GM23248 (cell line): Measurements from ENCODE around the gene PRRT2.

Experiments used
- EZH2 ChIP-seq: fragments of 200-600 bp; sonication (generic); IDR thresholded peaks from 2 replicates; pipeline ENCODE4 v1.6.1; 2018; ENCODE audit warnings: antibody characterized with exemption, mild to moderate bottlenecking; ENCODE audit not compliant: insufficient read depth, poor library complexity, severe bottlenecking
- EZH2phosphoT487 ChIP-seq: fragments of 200-600 bp; sonication (generic); IDR thresholded peaks from 2 replicates; pipeline ENCODE4 v1.6.1; 2018; ENCODE audit warnings: antibody characterized with exemption, moderate library complexity, mild to moderate bottlenecking, low read depth; ENCODE audit not compliant: insufficient read depth

DNA sequence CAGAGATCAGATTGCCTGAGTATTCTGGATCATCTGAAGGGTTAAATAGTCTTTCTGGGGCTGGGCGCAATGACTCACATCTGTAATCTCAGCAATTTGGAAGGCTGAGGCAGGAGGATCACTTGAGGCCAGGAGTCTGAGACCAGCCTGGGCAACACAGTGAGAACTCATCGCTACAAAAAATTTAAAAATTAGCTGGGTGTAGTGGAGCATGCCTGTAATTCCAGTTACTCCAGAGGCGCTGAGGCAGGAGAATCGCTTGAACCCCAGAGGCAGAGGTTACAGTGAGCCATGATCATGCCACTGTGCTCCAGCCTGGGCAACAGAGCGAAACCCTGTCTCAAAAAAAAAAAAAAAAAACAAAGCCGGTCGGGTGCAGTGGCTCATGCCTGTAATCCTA, 23.9 kb downstream of the PRRT2 start:
- no peak for TF ChIP-seq EZH2
- TF ChIP-seq EZH2phosphoT487 = no peak
